Muscle layer of colon (tissue), 2 donors: Measurements from ENCODE around the gene DAB1.

Experiments
- H3K27ac ChIP-seq: one replicate; pipeline ENCODE4 v1.7.0; 2013; ENCODE audit warnings: low read depth, mild to moderate bottlenecking, low read length, moderate library complexity
- H3K27me3 ChIP-seq, 2 donors: one replicate each; pipeline ENCODE4 v1.7.0; 2013; ENCODE audit warnings: low read length in 2 of 2, mild to moderate bottlenecking in 2 of 2; ENCODE audit not compliant: insufficient read depth in 2 of 2, control insufficient read depth in 1 of 2
- H3K36me3 ChIP-seq: one replicate; pipeline ENCODE4 v1.7.0; 2013; ENCODE audit warnings: mild to moderate bottlenecking, low read length; ENCODE audit not compliant: insufficient read depth
- H3K4me1 ChIP-seq: one replicate; pipeline ENCODE4 v1.7.0; 2013; ENCODE audit warnings: mild to moderate bottlenecking, low read length; ENCODE audit not compliant: insufficient read depth
- H3K4me3 ChIP-seq, 2 donors: one replicate each; pipeline ENCODE4 v1.7.0; 2013; ENCODE audit warnings: low read length in 2 of 2, low read depth in 1 of 2, mild to moderate bottlenecking in 1 of 2, moderate library complexity in 1 of 2
- H3K9ac ChIP-seq: one replicate; pipeline ENCODE4 v1.7.0; 2013; ENCODE audit warnings: low read length
- H3K9me3 ChIP-seq: one replicate; pipeline ENCODE4 v1.7.0; 2013; ENCODE audit warnings: mild to moderate bottlenecking, low read length
- donor health status: abdominal sarcoma.
- donor health status: Adenocarcinoma of cecum.

Gene DAB1

GRCh38 chr1:57214951-57215575, 208.8 kb downstream of the DAB1 start:
- H3K36me3 ChIP-seq: no peaks in the 10 kb centered on the region
- H3K27me3 ChIP-seq: no peaks in the 10 kb centered on the region
- H3K9me3 ChIP-seq: no peaks in the 10 kb centered on the region
- no peak overlapping the region for H3K9ac ChIP-seq
- H3K27ac ChIP-seq: no peak overlapping the region
- no peak overlapping the region for H3K4me3 ChIP-seq
- H3K4me1 ChIP-seq: no peaks in the 10 kb centered on the region

- no peak overlapping the region for H3K4me3 ChIP-seq
- H3K27me3 ChIP-seq: no peaks in the 10 kb centered on the region
- no peaks in the 10 kb centered on the region for H3K4me1 ChIP-seq
- H3K27ac ChIP-seq: no peak overlapping the region
- no peaks in the 10 kb centered on the region for H3K9me3 ChIP-seq
- H3K9ac ChIP-seq: no peak overlapping the region
- H3K36me3 ChIP-seq: no peaks in the 10 kb centered on the region
Observed at GRCh38 chr1:57210881-57211280, 213.0 kb downstream of the DAB1 start.

GRCh38 chr1:57209495-57209894, 214.4 kb downstream of the DAB1 start:
- Histone ChIP-seq H3K9ac (no peak overlapping the region), H3K4me1 (no peaks in the 10 kb centered on the region), H3K36me3 (no peaks in the 10 kb centered on the region), H3K4me3 (no peak overlapping the region), H3K27ac (no peak overlapping the region), H3K9me3 (no peaks in the 10 kb centered on the region), H3K27me3 (no peaks in the 10 kb centered on the region)

GRCh38 chr1:57208741-57209302, 215.0 kb downstream of the DAB1 start:
- Histone ChIP-seq H3K9me3 (no peaks in the 10 kb centered on the region), H3K27ac (no peak overlapping the region), H3K9ac (no peak overlapping the region), H3K4me3 (no peak overlapping the region), H3K4me1 (no peaks in the 10 kb centered on the region), H3K27me3 (no peaks in the 10 kb centered on the region), H3K36me3 (no peaks in the 10 kb centered on the region)

GRCh38 chr1:57206038-57206437, 217.8 kb downstream of the DAB1 start:
- Histone ChIP-seq H3K27me3 (no peaks in the 10 kb centered on the region), H3K9me3 (no peaks in the 10 kb centered on the region), H3K4me3 (no peak overlapping the region), H3K4me1 (no peaks in the 10 kb centered on the region), H3K36me3 (no peaks in the 10 kb centered on the region), H3K27ac (no peak overlapping the region), H3K9ac (no peak overlapping the region)

- Histone ChIP-seq H3K9ac (no peak overlapping the region), H3K27ac (no peak overlapping the region), H3K4me3 (no peak overlapping the region), H3K27me3 (no peaks in the 10 kb centered on the region), H3K36me3 (no peaks in the 10 kb centered on the region), H3K9me3 (no peaks in the 10 kb centered on the region), H3K4me1 (no peaks in the 10 kb centered on the region)
Observed at GRCh38 chr1:57204942-57205787, 218.7 kb downstream of the DAB1 start.

- H3K36me3 ChIP-seq: no peaks in the 10 kb centered on the region
- H3K27me3 ChIP-seq: no peaks in the 10 kb centered on the region
- H3K4me1 ChIP-seq: no peaks in the 10 kb centered on the region
- no peak overlapping the region for H3K4me3 ChIP-seq
- H3K9ac ChIP-seq: no peak overlapping the region
- H3K9me3 ChIP-seq: no peaks in the 10 kb centered on the region
- no peak overlapping the region for H3K27ac ChIP-seq
Observed at GRCh38 chr1:57204091-57204490, 219.8 kb downstream of the DAB1 start.

- no peak overlapping the region for H3K27ac ChIP-seq
- H3K36me3 ChIP-seq: no peaks in the 10 kb centered on the region
- no peak overlapping the region for H3K4me3 ChIP-seq
- no peaks in the 10 kb centered on the region for H3K27me3 ChIP-seq
- no peaks in the 10 kb centered on the region for H3K4me1 ChIP-seq
- H3K9me3 ChIP-seq: no peaks in the 10 kb centered on the region
- no peak overlapping the region for H3K9ac ChIP-seq
Observed at GRCh38 chr1:57202241-57202640, 221.6 kb downstream of the DAB1 start.

GRCh38 chr1:57198912-57199311, 224.9 kb downstream of the DAB1 start:
- Histone ChIP-seq H3K4me3 (no peak overlapping the region), H3K9ac (no peak overlapping the region), H3K4me1 (no peaks in the 10 kb centered on the region), H3K27ac (no peak overlapping the region), H3K36me3 (no peaks in the 10 kb centered on the region), H3K9me3 (no peaks in the 10 kb centered on the region), H3K27me3 (no peaks in the 10 kb centered on the region)

GRCh38 chr1:57195436-57195941, 228.4 kb downstream of the DAB1 start:
- Histone ChIP-seq H3K27ac (no peak overlapping the region), H3K27me3 (no peaks in the 10 kb centered on the region), H3K4me3 (no peak overlapping the region), H3K36me3 (no peaks in the 10 kb centered on the region), H3K9ac (no peak overlapping the region), H3K4me1 (no peaks in the 10 kb centered on the region), H3K9me3 (no peaks in the 10 kb centered on the region)

GRCh38 chr1:57192222-57192621, 231.6 kb downstream of the DAB1 start:
- H3K27ac ChIP-seq: no peak overlapping the region
- no peak overlapping the region for H3K4me3 ChIP-seq
- H3K9ac ChIP-seq: no peak overlapping the region
- H3K9me3 ChIP-seq: no peaks in the 10 kb centered on the region
- no peaks in the 10 kb centered on the region for H3K27me3 ChIP-seq
- H3K4me1 ChIP-seq: no peaks in the 10 kb centered on the region
- no peaks in the 10 kb centered on the region for H3K36me3 ChIP-seq
